CD4-positive, CD25-positive, alpha-beta regulatory T cell (primary cell): ENCODE results near the gene SSX2IP. TPM values are rescaled to one million over a fixed set of nuclear protein-coding genes. Genes with fewer than 3 reads are reported as not detected.
A peak's percentile ranks its signal among the peaks of the same experiment; 100 is the strongest.

Experiments
- ATAC-seq, 2 donors: fragments of 150-1000 bp; cut with Tn5 transposase; one replicate each; pipeline ENCODE4 v1.10.0; 2021; ENCODE audit warnings: low read depth in 2 of 2, moderate number of reproducible peaks in 2 of 2, moderate library complexity in 1 of 2
- DNase-seq, 3 donors: peaks; one replicate each; pipeline versions ENCODE4 v3.0.0 to v3.0.0-alpha.2; 2012 to 2022; ENCODE audit warnings: mixed read lengths in 1 of 3
- H3K27ac ChIP-seq: one replicate; pipeline ENCODE4 v1.7.0; 2013; ENCODE audit warnings: mild to moderate bottlenecking, low read length; ENCODE audit not compliant: insufficient read depth, poor library complexity, severe bottlenecking
- H3K27me3 ChIP-seq: one replicate; pipeline ENCODE4 v1.7.0; 2013; ENCODE audit warnings: low read length; ENCODE audit not compliant: control insufficient read depth, insufficient read depth
- H3K36me3 ChIP-seq: one replicate; pipeline ENCODE4 v1.7.0; 2013; ENCODE audit warnings: mild to moderate bottlenecking, low read length, moderate library complexity; ENCODE audit not compliant: control insufficient read depth, insufficient read depth
- H3K4me1 ChIP-seq: 2 replicates; pipeline ENCODE4 v1.7.0; 2013; ENCODE audit warnings: mild to moderate bottlenecking, low read length; ENCODE audit not compliant: insufficient read depth, control insufficient read depth, poor library complexity, severe bottlenecking
- H3K4me3 ChIP-seq: one replicate; pipeline ENCODE4 v1.7.0; 2013; ENCODE audit warnings: low read depth, mild to moderate bottlenecking, low read length, moderate library complexity
- H3K9me3 ChIP-seq, 2 experiments: 1 replicate in 1 of 2; 2 replicates in 1 of 2; pipeline ENCODE4 v1.7.0; 2013; ENCODE audit warnings: low read length in 2 of 2, mild to moderate bottlenecking in 1 of 2, moderate library complexity in 1 of 2; ENCODE audit not compliant: control insufficient read depth in 2 of 2
- H3K27ac Mint-ChIP-seq, 3 donors: one replicate each; pipeline ENCODE4 v1.8.0; 2020 to 2022; ENCODE audit warnings: mild to moderate bottlenecking in 3 of 3, mixed read lengths in 3 of 3, moderate library complexity in 2 of 3
- H3K27me3 Mint-ChIP-seq: one replicate; pipeline ENCODE4 v1.8.0; 2022; ENCODE audit warnings: mild to moderate bottlenecking, mixed read lengths
- H3K36me3 Mint-ChIP-seq: one replicate; pipeline ENCODE4 v1.8.0; 2020; ENCODE audit warnings: mixed read lengths
- H3K4me1 Mint-ChIP-seq, 4 donors: one replicate each; pipeline ENCODE4 v1.8.0; 2020 to 2022; ENCODE audit warnings: mixed read lengths in 4 of 4, mild to moderate bottlenecking in 1 of 4
- H3K4me3 Mint-ChIP-seq, 4 donors: one replicate each; pipeline ENCODE4 v1.8.0; 2020 to 2022; ENCODE audit warnings: mild to moderate bottlenecking in 4 of 4, mixed read lengths in 4 of 4, moderate library complexity in 3 of 4
- H3K9me3 Mint-ChIP-seq, 7 donors: one replicate each; pipeline ENCODE4 v1.8.0; 2020 to 2022; ENCODE audit warnings: mixed read lengths in 7 of 7, mild to moderate bottlenecking in 3 of 7, moderate library complexity in 2 of 7
- polyA plus RNA-seq, 4 donors: library from polyadenylated mRNA; unstranded; fragments of 300-500 nt; fragmentation: Illumina TruSeq; gene quantifications; one replicate each; pipeline ENCODE4 v1.2.3, GENCODE V29; 2021
- total RNA-seq: library from RNA; stranded (reverse); gene quantifications from one replicate; pipeline ENCODE4 v1.2.3, GENCODE V29; 2022

The SSX2IP gene
- total RNA-seq (9.3 TPM), polyA plus RNA-seq (1 to 10 TPM; 1.5 to 3.9 (median 2.7) TPM)

- H3K36me3 ChIP-seq, result no peaks in the 10 kb centered on the region
- H3K36me3 Mint-ChIP-seq, result no peaks in the 10 kb centered on the region
- ATAC-seq (peak; percentile 89), DNase-seq (peak; percentile 97 to 99 (median 98))
- H3K27me3 ChIP-seq, result peaks cover 3% of the 10 kb centered on the region
- peak within 1 kb of the TSS; percentile 87 for H3K27ac ChIP-seq
- H3K4me3 Mint-ChIP-seq, result peak within 1 kb of the TSS; percentile 89 to 99 (median 92)
- peaks cover 7 to 38% (median 33%) of the 10 kb centered on the region in 4 donors for H3K4me1 Mint-ChIP-seq
- H3K9me3 ChIP-seq, result no peaks in the 10 kb centered on the region
- H3K27me3 Mint-ChIP-seq, result peaks cover 8% of the 10 kb centered on the region
- H3K4me3 ChIP-seq, result peak within 1 kb of the TSS; percentile 86
- peaks cover 26% of the 10 kb centered on the region for H3K4me1 ChIP-seq
- H3K9me3 Mint-ChIP-seq, result peaks cover 0 to 1% (median 0%) of the 10 kb centered on the region in 7 donors
- peak within 1 kb of the TSS; percentile 88 to 94 (median 90) for H3K27ac Mint-ChIP-seq
Measured at GRCh38 chr1:84690397-84691121, at the start of gene SSX2IP. TSS of gene SSX2IP (minus strand) at chr1:84690461. CDS start at chr1:84671219, 19,242 bp downstream.

- Mint-ChIP-seq H3K9me3 (peaks cover 0 to 2% (median 0%) of the 10 kb centered on the region in 7 donors), H3K27ac (no peak overlapping the region), H3K4me3 (no peak overlapping the region), H3K36me3 (no peaks in the 10 kb centered on the region), H3K4me1 (no peaks in the 10 kb centered on the region), H3K27me3 (peaks cover 19% of the 10 kb centered on the region)
- Histone ChIP-seq H3K27me3 (peaks cover 7% of the 10 kb centered on the region), H3K4me3 (no peak overlapping the region), H3K4me1 (no peaks in the 10 kb centered on the region), H3K36me3 (no peaks in the 10 kb centered on the region), H3K9me3 (no peaks in the 10 kb centered on the region), H3K27ac (no peak overlapping the region)
- DNase-seq, result no peak
- no peak for ATAC-seq
Measured at GRCh38 chr1:84738237-84738636, 48.0 kb upstream of the SSX2IP start.

GRCh38 chr1:84737590-84737989, 47.3 kb upstream of the SSX2IP start:
- ATAC-seq, result no peak
- H3K4me1 Mint-ChIP-seq, result no peaks in the 10 kb centered on the region
- H3K27ac Mint-ChIP-seq, result no peak overlapping the region

GRCh38 chr1:84736944-84737343, 46.7 kb upstream of the SSX2IP start:
- no peak overlapping the region for H3K4me3 Mint-ChIP-seq
- no peaks in the 10 kb centered on the region for H3K4me1 ChIP-seq
- peaks cover 9% of the 10 kb centered on the region for H3K27me3 ChIP-seq
- no peaks in the 10 kb centered on the region for H3K36me3 Mint-ChIP-seq
- H3K27me3 Mint-ChIP-seq, result peaks cover 19% of the 10 kb centered on the region
- H3K4me1 Mint-ChIP-seq, result no peaks in the 10 kb centered on the region
- ATAC-seq (no peak), DNase-seq (no peak)
- no peaks in the 10 kb centered on the region for H3K36me3 ChIP-seq
- peaks cover 0 to 2% (median 0%) of the 10 kb centered on the region in 7 donors for H3K9me3 Mint-ChIP-seq
- H3K27ac Mint-ChIP-seq, result no peak overlapping the region
- no peak overlapping the region for H3K4me3 ChIP-seq
- H3K27ac ChIP-seq, result no peak overlapping the region
- H3K9me3 ChIP-seq, result no peaks in the 10 kb centered on the region

More at GRCh38 chr1:84737590-84737989, 47.3 kb upstream of the SSX2IP start:
- Histone ChIP-seq H3K27me3 (peaks cover 7% of the 10 kb centered on the region), H3K4me1 (no peaks in the 10 kb centered on the region), H3K9me3 (no peaks in the 10 kb centered on the region), H3K36me3 (no peaks in the 10 kb centered on the region), H3K27ac (no peak overlapping the region), H3K4me3 (no peak overlapping the region)
- no peak for DNase-seq
- H3K36me3 Mint-ChIP-seq, result no peaks in the 10 kb centered on the region
- peaks cover 0 to 2% (median 0%) of the 10 kb centered on the region in 7 donors for H3K9me3 Mint-ChIP-seq
- peaks cover 19% of the 10 kb centered on the region for H3K27me3 Mint-ChIP-seq
- H3K4me3 Mint-ChIP-seq, result no peak overlapping the region

- H3K9me3 Mint-ChIP-seq, result peaks cover 0 to 2% (median 0%) of the 10 kb centered on the region in 7 donors
- Histone ChIP-seq H3K4me1 (no peaks in the 10 kb centered on the region), H3K4me3 (no peak overlapping the region), H3K27ac (no peak overlapping the region), H3K27me3 (peaks cover 11% of the 10 kb centered on the region), H3K9me3 (no peaks in the 10 kb centered on the region), H3K36me3 (no peaks in the 10 kb centered on the region)
- H3K27ac Mint-ChIP-seq, result no peak overlapping the region
- peaks cover 22% of the 10 kb centered on the region for H3K27me3 Mint-ChIP-seq
- DNase-seq (no peak), ATAC-seq (no peak)
- H3K4me3 Mint-ChIP-seq, result no peak overlapping the region
- H3K36me3 Mint-ChIP-seq, result peaks cover 3% of the 10 kb centered on the region
- no peaks in the 10 kb centered on the region for H3K4me1 Mint-ChIP-seq
Measured at GRCh38 chr1:84736445-84736844, 46.2 kb upstream of the SSX2IP start.

- Histone ChIP-seq H3K4me1 (no peaks in the 10 kb centered on the region), H3K4me3 (no peak overlapping the region), H3K27ac (no peak overlapping the region), H3K27me3 (peaks cover 14% of the 10 kb centered on the region), H3K9me3 (no peaks in the 10 kb centered on the region), H3K36me3 (no peaks in the 10 kb centered on the region)
- ATAC-seq (no peak), DNase-seq (no peak)
- Mint-ChIP-seq H3K4me3 (no peak overlapping the region), H3K36me3 (peaks cover 3% of the 10 kb centered on the region), H3K4me1 (no peaks in the 10 kb centered on the region), H3K27me3 (peaks cover 31% of the 10 kb centered on the region), H3K9me3 (peaks cover 0 to 2% (median 0%) of the 10 kb centered on the region in 7 donors), H3K27ac (no peak overlapping the region)
Measured at GRCh38 chr1:84735483-84735882, 45.2 kb upstream of the SSX2IP start.

GRCh38 chr1:84732520-84732919, 42.3 kb upstream of the SSX2IP start:
- Histone ChIP-seq H3K27me3 (peaks cover 15% of the 10 kb centered on the region), H3K36me3 (no peaks in the 10 kb centered on the region), H3K9me3 (no peaks in the 10 kb centered on the region), H3K4me1 (no peaks in the 10 kb centered on the region), H3K27ac (no peak overlapping the region), H3K4me3 (no peak overlapping the region)
- DNase-seq, result no peak
- Mint-ChIP-seq H3K4me3 (no peak overlapping the region), H3K27me3 (peaks cover 31% of the 10 kb centered on the region), H3K9me3 (peaks cover 0 to 2% (median 0%) of the 10 kb centered on the region in 7 donors), H3K27ac (no peak overlapping the region), H3K4me1 (no peaks in the 10 kb centered on the region), H3K36me3 (peaks cover 3% of the 10 kb centered on the region)
- ATAC-seq, result no peak

GRCh38 chr1:84731519-84731918, 41.3 kb upstream of the SSX2IP start:
- H3K27me3 Mint-ChIP-seq, result peaks cover 26% of the 10 kb centered on the region
- Histone ChIP-seq H3K36me3 (no peaks in the 10 kb centered on the region), H3K27me3 (peaks cover 15% of the 10 kb centered on the region), H3K4me3 (no peak overlapping the region), H3K27ac (no peak overlapping the region), H3K9me3 (no peaks in the 10 kb centered on the region), H3K4me1 (no peaks in the 10 kb centered on the region)
- no peak overlapping the region for H3K27ac Mint-ChIP-seq
- no peak for ATAC-seq
- peaks cover 3% of the 10 kb centered on the region for H3K36me3 Mint-ChIP-seq
- H3K9me3 Mint-ChIP-seq, result peaks cover 0 to 2% (median 0%) of the 10 kb centered on the region in 7 donors
- no peak overlapping the region for H3K4me3 Mint-ChIP-seq
- no peaks in the 10 kb centered on the region for H3K4me1 Mint-ChIP-seq
- no peak for DNase-seq
